Psoas muscle (tissue), 8 donors: ENCODE data around the gene PEPD. TPM values are rescaled to one million over a fixed set of nuclear protein-coding genes. Genes with fewer than 3 reads are reported as not detected.

Experiments used
- ATAC-seq, 4 donors: fragments of 200-7000 bp; cut with Tn5 transposase; one replicate each; pipeline ENCODE4 v1.9.1; 2020; ENCODE audit warnings: moderate library complexity in 3 of 4, mild to moderate bottlenecking in 2 of 4
- DNase-seq, 2 donors: peaks; one replicate each; pipeline ENCODE4 v3.0.0-alpha.2; 2020
- H3K27ac ChIP-seq: fragments of 200-600 bp; one replicate; pipeline ENCODE4 v1.8.0; 2022
- H3K27me3 ChIP-seq, 3 donors: fragments of 200-600 bp in 1 of 3; one replicate each; pipeline versions ENCODE4 v1.6.1 to v1.8.0; 2013 to 2022; ENCODE audit warnings: low read length in 2 of 3, mild to moderate bottlenecking in 2 of 3, moderate library complexity in 1 of 3; ENCODE audit not compliant: insufficient read depth in 3 of 3
- H3K36me3 ChIP-seq, 2 donors: fragments of 200-600 bp in 1 of 2; one replicate each; pipeline versions ENCODE4 v1.6.1 to v1.8.0; 2013 to 2022; ENCODE audit warnings: low read depth in 1 of 2, mild to moderate bottlenecking in 1 of 2, moderate library complexity in 1 of 2; ENCODE audit not compliant: insufficient read depth in 1 of 2
- H3K4me1 ChIP-seq: fragments of 200-600 bp; one replicate; pipeline ENCODE4 v1.8.0; 2022
- H3K4me3 ChIP-seq: fragments of 200-600 bp; one replicate; pipeline ENCODE4 v1.8.0; 2022; ENCODE audit warnings: mild to moderate bottlenecking
- H3K9me3 ChIP-seq: fragments of 200-600 bp; one replicate; pipeline ENCODE4 v1.8.0; 2022
- CTCF ChIP-seq: fragments of 200-600 bp; IDR thresholded peaks from one replicate; pipeline ENCODE4 v1.8.0; 2022; ENCODE audit warnings: antibody characterized with exemption
- WGBS, 3 donors: extraction: QIAGEN DNeasy Blood & Tissue Kit; methylation state at CpG; one replicate each; pipeline versions ENCODE4 v1.1.6 to v1.1.7; 2013; 5-methylcytosine and 5-hydroxymethylcytosine counted together
- intact Hi-C, 2 donors: fragments of 100-400 bp; cut with DNase I; formaldehyde crosslinking; loops; one replicate each; pipeline versions ENCODE4 v1.11.0 to v1.14.2; 2022
- polyA plus RNA-seq, 3 donors: library from polyadenylated mRNA; stranded (reverse); fragments of 200-250 nt; gene quantifications; one replicate each; pipeline ENCODE4 v1.2.3, GENCODE V29; 2013
- total RNA-seq, 4 donors: library from RNA; stranded (reverse); fragmentation: NEBNext Ultra II Directional in 2 of 4; extraction: Animal tissue kit (Norgen Biotek cat#: 25700) in 2 of 4; gene quantifications; one replicate each; pipeline versions ENCODE4 v1.2.1 to v1.2.4, GENCODE V29; 2021 to 2023
- donor health status: healthy with polysubstance abuse.
- donor health status: DM: no; HTN: no; CAD: no; lungs with moderate emphysema.
- donor health status: Bipolar disorder and iron deficiency.
- donor health status: healthy.
- donor health status: DM: yes; HTN: yes; CAD: no.
- donor health status: DM: no; HTN: no; CAD: no.
- donor health status: DM: no; HTN: no; CAD: no.
- donor health status: DM: yes; HTN: yes; CAD: no.

PEPD gene
- total and polyA plus RNA-seq, 7 donors = 26.3 to 40.2 (median 35.1) TPM

- H3K27me3 ChIP-seq = no peaks in the 10 kb centered on the region
- no peak for TF ChIP-seq CTCF
- H3K36me3 ChIP-seq = peaks cover 0 to 15% of the 10 kb centered on the region in 2 donors
- ATAC-seq = peak in 1 of 4 donors; percentile 25
- H3K9me3 ChIP-seq = no peaks in the 10 kb centered on the region
- H3K4me1 ChIP-seq = no peaks in the 10 kb centered on the region
- WGBS, 3 donors = 93 to 97% (median 94%) methylated on average over 23 of the region's 23 CpGs
- peak in 1 of 2 donors; percentile 37 for DNase-seq
- intact Hi-C loops = no loop called here
- H3K27ac ChIP-seq = no peak overlapping the region
- no peak overlapping the region for H3K4me3 ChIP-seq
Observed at GRCh38 chr19:33446330-33447293, 75.0 kb downstream of the PEPD start.

- no peaks in the 10 kb centered on the region for H3K4me1 ChIP-seq
- no peak for TF ChIP-seq CTCF
- H3K27me3 ChIP-seq = no peaks in the 10 kb centered on the region
- intact Hi-C loops = no loop called here
- no peak overlapping the region for H3K4me3 ChIP-seq
- no peak overlapping the region for H3K27ac ChIP-seq
- no peaks in the 10 kb centered on the region for H3K9me3 ChIP-seq
- 83 to 86% (median 86%) methylated on average over 17 of the region's 17 CpGs for WGBS, 3 donors
- DNase-seq (peak in 1 of 2 donors; percentile 23), ATAC-seq (no peak)
- peaks cover 0 to 15% of the 10 kb centered on the region in 2 donors for H3K36me3 ChIP-seq
Observed at GRCh38 chr19:33445442-33446329, 75.9 kb downstream of the PEPD start.

GRCh38 chr19:33444562-33445441 lies 76.8 kb downstream of the PEPD start:
- WGBS, 3 donors = 89 to 92% (median 91%) methylated on average over 11 to 12 of the region's 12 CpGs
- Histone ChIP-seq H3K9me3 (no peaks in the 10 kb centered on the region), H3K36me3 (peaks cover 0 to 12% of the 10 kb centered on the region in 2 donors), H3K27me3 (no peaks in the 10 kb centered on the region), H3K27ac (no peak overlapping the region), H3K4me1 (no peaks in the 10 kb centered on the region), H3K4me3 (no peak overlapping the region)
- intact Hi-C loops = no loop called here
- no peak for TF ChIP-seq CTCF
- DNase-seq (peak in 1 of 2 donors; percentile 46), ATAC-seq (no peak)
